Stimulated activated CD8-positive, alpha-beta memory T cell treated with anti-CD3 and anti-CD28 coated beads, Interleukin-7, amount 100 ng/mL, for 1 hour (primary cell): ENCODE data around the gene OR56A5.
"Not testable (repeated sequence)": the region's sequence is repeated elsewhere in the genome, so short reads cannot be mapped to it uniquely, and the experiment has no call there.

Source experiments
- DNase-seq, 2 donors: peaks; one replicate each; pipeline ENCODE4 v3.0.0-alpha.2; 2020; ENCODE audit warnings: low read depth in 2 of 2

Gene OR56A5

DNA sequence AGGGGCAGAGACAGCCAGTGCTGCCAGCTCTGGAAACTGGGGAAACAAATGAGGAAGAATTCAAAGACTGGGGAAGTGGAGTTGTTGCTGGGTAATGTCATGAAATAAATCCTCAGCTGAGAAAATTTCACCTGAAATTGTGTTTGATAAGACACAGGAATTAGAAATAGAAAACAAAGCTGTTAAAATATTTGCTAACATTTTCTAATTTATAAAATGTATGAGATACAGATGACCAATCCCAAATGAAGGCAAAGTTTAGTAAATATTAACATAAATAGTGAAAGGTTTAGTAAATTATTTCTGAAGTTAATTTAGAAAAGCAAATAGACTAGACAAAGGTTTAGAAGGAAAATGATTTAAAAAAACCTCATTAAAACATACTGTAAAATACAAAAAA, at the start of gene OR56A5:
Gene OR56A5 (minus strand): TSS at position 101 of the 400 bp plus-strand sequence. CDS start 0 bp downstream, at position 101.
- DNase-seq: no peak

DNA sequence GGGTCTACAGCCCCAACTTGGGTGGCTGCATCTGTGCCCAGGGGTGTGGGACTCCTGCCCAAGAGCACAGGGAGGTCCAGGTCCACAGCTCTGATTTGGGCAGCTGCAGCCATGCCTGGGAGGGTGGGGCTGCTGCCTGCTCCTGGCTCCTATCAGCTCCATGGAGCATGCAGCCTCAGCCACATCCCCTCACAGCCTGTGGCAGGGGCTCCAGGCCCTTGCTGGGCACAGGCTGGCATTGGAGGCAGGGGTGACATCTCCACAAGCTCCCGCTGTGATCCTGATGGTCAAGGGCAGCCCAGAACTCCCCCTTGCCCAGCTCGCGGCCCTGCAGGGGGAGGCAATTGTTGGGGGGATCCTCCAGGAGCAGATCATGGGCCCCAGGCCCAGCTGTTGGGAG, 44.7 kb upstream of the OR56A5 start:
- no peak for DNase-seq

- no peak for DNase-seq
Measured at GRCh38 chr11:6012035-6012668, 43.9 kb upstream of the OR56A5 start.

DNA sequence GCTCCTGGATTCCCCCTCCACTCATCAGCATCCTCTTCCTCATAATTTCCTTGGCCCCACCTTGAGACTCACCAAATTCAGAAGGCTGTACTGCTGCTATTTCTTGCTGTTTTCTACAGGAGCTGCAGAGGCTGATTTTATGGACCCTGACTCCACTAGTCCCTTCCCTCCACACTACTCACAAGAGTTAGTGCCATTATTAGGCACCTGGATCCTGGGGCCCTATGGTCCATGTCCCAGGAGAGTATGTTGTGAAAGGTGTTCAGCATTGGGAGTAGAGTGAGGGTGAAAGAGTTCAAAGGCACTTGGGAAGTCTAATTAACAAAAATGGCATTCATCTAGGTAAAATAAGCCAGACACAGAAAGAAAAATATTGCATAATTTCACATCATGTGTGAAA, 38.6 kb upstream of the OR56A5 start, which contains the start of gene OR56A4:
Gene OR56A4 (minus strand): TSS at position 101 of the 400 bp plus-strand sequence. CDS start 3,954 bp downstream, outside the sequence.
- DNase-seq: no peak

- DNase-seq: no peak
Measured at GRCh38 chr11:6006395-6006794, 38.1 kb upstream of the OR56A5 start.

DNA sequence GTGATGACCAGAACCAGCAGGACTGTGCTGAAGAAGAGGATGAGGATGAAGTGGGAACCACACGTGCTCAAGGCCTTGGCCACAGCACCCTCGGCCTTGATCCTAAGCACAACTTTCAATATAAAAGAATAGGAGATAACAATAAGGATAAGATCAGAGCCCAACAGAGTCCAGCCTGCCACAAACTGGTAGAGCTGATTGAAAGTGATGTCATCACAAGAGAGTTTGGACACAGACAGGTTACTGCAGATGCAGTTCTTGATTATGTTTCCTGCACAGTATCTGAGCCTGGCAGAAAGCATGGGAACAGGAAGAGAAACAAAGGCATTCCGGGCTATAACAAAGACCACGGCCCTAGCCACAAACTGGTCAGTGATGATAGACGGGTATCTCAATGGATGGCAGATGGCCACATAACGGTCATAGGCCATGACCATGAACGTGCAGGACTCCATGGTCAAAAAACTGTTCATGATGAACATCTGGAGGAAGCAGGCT, 34.0 kb upstream of the OR56A5 start:
- DNase-seq: no peak

DNA sequence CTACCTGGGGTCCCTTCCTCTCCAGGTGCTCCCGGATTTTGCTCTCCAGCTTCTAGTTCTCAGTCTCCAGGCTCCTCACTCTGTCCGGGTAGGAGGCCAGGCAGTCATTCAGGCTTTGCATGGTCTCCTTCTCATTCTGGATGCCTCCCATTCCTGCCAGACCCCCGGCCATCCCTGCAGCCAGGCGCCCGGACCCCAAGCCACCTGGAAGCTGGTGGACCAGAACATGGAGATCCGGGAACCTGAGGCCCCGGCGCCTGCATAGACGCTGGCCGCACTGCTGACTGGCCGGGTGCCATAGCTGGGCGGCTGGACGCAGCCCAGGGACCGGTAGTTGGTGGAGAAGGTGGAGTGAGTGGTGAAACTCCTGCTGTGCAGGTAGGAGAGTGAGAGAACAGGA, 26.5 kb upstream of the OR56A5 start:
- no peak for DNase-seq

- no peak for DNase-seq
Measured at GRCh38 chr11:5992604-5993251, 24.4 kb upstream of the OR56A5 start.

- no peak for DNase-seq
Measured at GRCh38 chr11:5992150-5992549, 23.9 kb upstream of the OR56A5 start.

GRCh38 chr11:5989203-5989602, 20.9 kb upstream of the OR56A5 start:
- DNase-seq: no peak

DNA sequence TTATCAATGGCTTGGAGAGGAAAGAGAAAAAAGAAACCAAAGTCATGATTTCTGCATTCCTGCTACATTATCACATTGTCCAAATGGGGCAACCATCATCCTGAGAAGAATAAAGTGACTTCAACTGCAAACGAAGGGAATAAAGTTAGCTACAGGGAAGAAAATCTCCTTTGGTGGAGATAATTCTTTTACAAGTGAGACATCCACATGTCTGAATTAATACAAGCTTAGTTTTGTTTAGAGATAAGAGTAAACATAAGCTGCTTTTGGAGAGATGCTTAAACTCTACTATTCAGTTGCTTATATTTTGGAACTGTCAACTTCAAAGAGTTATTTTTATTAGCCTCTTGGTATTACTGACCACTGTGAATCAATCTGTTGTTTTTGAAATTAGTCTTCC, 18.6 kb upstream of the OR56A5 start, which contains the start of gene OR52L1:
Gene OR52L1 (minus strand): TSS at position 101 of the 400 bp plus-strand sequence. CDS start 55 bp downstream, at position 46.
- no peak for DNase-seq

DNA sequence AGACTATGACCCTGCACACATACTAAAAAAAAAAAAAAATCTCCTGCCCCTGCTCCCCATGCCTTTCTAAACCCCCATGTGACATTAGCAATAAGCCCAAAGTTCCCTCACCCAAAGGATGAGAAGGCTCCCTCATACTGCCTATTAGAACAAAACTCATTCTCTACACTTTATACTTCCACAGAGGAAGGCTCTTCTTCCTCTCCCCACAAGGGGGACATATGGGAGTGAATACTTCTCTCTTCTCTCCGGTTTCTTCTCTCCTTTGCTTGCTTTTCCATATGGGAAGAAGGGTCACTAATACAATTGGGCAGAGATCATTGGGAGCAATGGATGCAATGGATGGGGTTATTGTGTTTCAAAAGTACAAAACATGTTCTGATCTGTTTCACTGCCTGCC, 15.1 kb upstream of the OR56A5 start:
- DNase-seq: no peak

DNA sequence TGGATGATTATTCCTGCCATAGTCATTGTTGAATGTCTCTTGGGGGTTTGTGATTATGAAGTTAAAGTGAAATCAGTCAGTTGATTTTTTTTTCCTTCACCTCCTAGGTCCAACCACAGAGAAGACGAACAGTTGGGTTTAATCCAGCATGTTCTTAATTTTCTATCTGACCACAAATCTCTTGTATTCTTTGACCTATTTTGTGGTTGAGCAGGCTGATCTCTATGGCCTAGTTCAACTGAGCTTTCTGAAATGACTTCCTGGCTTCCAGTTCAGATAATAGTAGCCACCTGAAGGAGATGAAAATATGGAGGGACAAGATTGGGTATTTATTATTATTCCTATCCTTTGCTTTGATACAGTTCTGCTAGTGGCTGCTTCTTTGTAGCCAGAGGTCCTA, 5.2 kb upstream of the OR56A5 start:
- no peak for DNase-seq

GRCh38 chr11:5967708-5968107, 586 bp downstream of the OR56A5 start:
- DNase-seq: no peak

GRCh38 chr11:5966958-5967357, 1.3 kb downstream of the OR56A5 start:
- DNase-seq: no peak

- DNase-seq: not testable (repeated sequence)
Measured at GRCh38 chr11:5960704-5961320, 7.5 kb downstream of the OR56A5 start.

DNA sequence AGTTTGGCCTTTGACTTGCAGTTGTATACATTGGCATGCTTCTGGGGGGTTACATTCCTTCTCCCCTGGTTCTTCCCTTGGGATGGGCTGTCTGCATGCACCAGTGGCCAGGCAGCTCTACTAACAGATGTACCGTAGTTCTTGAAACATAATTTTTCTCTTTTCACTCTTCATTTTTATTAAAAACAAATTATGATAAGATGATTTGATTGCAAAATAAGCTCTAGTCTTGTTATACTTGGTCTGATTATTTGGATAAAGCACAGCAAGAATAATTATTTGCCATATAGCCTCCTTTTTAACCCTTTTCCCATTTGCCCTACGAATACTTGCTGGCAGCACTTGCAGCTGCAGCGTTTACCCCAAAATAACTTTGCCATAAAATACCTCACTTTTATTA, 12.7 kb downstream of the OR56A5 start:
- no peak for DNase-seq

DNA sequence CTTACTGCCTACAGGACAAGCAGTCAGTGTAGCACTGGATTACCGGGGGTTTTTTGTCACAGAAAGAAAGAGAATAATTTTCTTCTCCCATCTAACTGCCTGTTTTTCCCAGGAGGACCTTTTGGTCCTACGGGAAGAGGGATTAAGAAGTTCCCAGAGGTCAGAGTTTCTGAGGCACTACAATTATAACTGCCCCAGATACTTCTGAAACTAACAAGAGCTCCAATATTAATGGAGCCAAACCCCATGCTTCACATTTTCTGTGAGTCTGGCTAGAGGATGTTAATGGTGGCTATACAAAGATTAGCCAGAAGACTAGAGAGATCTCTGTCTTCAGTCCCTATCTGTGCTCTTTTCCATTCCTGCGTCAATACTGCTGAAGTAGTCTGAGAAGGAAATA, 26.3 kb downstream of the OR56A5 start, which contains the start of gene OR56A3:
Gene OR56A3 (plus strand): TSS at position 301 of the 400 bp plus-strand sequence. CDS start 5,096 bp downstream, outside the sequence.
- no peak for DNase-seq

DNA sequence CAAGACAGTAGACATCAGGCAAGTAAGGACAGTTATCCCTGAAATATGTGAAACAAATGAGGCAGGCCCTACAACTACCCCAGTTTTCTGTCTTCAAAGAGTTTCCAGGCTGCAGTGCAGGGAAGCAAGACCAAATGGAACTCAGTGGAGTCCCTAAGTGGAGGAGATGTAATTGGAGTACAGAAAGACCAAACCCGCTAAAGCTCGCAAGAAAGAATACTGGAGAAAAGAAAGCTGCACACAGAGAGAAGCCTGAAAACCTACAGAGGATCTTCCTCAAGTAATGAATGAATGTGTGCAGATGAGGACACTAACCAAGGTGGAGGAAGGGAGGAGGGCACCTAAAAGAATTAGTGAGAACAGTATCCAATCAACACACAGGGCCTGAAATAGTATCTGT, 27.5 kb downstream of the OR56A5 start:
- no peak for DNase-seq

- no peak for DNase-seq
Measured at GRCh38 chr11:5938603-5938965, 29.7 kb downstream of the OR56A5 start.

- no peak for DNase-seq
Measured at GRCh38 chr11:5937868-5938602, 30.3 kb downstream of the OR56A5 start.

- DNase-seq: no peak
Measured at GRCh38 chr11:5933116-5933515, 35.2 kb downstream of the OR56A5 start.
